Peyer's patch (tissue), 4 donors: ENCODE measurements around the gene PACRG. TPM values are rescaled to one million over a fixed set of nuclear protein-coding genes. Genes with fewer than 3 reads are reported as not detected.

ENCODE experiments used
- DNase-seq, 3 donors: peaks; one replicate each; pipeline ENCODE4 v3.0.0-alpha.2; 2017 to 2019
- H3K27ac ChIP-seq, 4 donors: fragments of 200-600 bp; sonication (generic); one replicate each; pipeline ENCODE4 v1.5.1; 2016 to 2019
- H3K27me3 ChIP-seq, 2 donors: fragments of 200-600 bp; sonication (generic); one replicate each; pipeline ENCODE4 v1.5.1; 2019
- H3K36me3 ChIP-seq, 3 donors: fragments of 200-600 bp; sonication (generic); one replicate each; pipeline ENCODE4 v1.5.1; 2016 to 2019
- H3K4me1 ChIP-seq, 4 donors: fragments of 200-600 bp; sonication (generic); one replicate each; pipeline ENCODE4 v1.5.1; 2016 to 2019
- H3K4me3 ChIP-seq, 4 donors: fragments of 200-600 bp; sonication (generic); 1 replicate in 3 of 4; 2 replicates in 1 of 4; pipeline ENCODE4 v1.5.1; 2016 to 2019; ENCODE audit warnings: mild to moderate bottlenecking in 1 of 4
- H3K9me3 ChIP-seq, 4 donors: fragments of 200-600 bp; sonication (generic); one replicate each; pipeline ENCODE4 v1.5.1; 2016 to 2019; ENCODE audit warnings: mild to moderate bottlenecking in 1 of 4
- POLR2A ChIP-seq, 2 donors: fragments of 450-650 bp; IDR thresholded peaks; one replicate each; pipeline ENCODE4 v1.5.1; 2017; ENCODE audit warnings: antibody characterized with exemption in 2 of 2, mild to moderate bottlenecking in 2 of 2, moderate library complexity in 2 of 2
- total RNA-seq, 4 donors: library from RNA; depleted of rRNA; stranded (reverse); fragments of >200 nt; gene quantifications; one replicate each; pipeline ENCODE4 v1.1.0, GENCODE V29; 2016
- TF ChIP-seq, protein P1 (sequence below), 6 experiments: fragments of 450-650 bp in 4 of 6; fragments of 200-600 bp in 2 of 6; sonication (generic) in 1 of 6; IDR thresholded peaks; one replicate each; pipeline ENCODE4 v1.5.1; 2017 to 2019; ENCODE audit warnings: antibody characterized with exemption in 6 of 6, mild to moderate bottlenecking in 3 of 6, moderate library complexity in 1 of 6

PACRG gene
- total RNA-seq, 4 donors from 2014 or later, result 0.76 to 2.5 TPM; not detected in 2

DNA sequence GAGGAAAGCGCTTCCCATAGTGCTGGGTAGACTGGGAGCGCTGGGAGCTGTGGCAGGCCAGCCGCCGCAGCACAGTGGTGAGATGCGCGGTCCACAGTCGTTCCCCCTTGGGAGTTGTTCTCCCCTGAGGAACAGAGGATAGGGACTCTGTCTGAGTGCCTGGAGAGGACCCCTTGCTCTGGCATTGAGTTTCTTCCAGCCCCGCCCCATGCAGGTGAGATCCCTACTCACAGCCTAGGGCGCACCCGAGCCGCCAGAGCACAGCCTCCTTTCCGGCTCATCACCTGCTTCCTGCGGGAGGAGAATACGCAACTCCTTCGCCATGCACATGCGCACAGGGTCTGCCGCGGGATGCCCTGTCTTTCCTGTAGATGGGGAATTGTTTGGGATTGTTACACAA is 140.6 kb downstream of the PACRG start:
- no peak for DNase-seq
- no peak overlapping the region for H3K27ac ChIP-seq
- TF ChIP-seq, protein P1, sequence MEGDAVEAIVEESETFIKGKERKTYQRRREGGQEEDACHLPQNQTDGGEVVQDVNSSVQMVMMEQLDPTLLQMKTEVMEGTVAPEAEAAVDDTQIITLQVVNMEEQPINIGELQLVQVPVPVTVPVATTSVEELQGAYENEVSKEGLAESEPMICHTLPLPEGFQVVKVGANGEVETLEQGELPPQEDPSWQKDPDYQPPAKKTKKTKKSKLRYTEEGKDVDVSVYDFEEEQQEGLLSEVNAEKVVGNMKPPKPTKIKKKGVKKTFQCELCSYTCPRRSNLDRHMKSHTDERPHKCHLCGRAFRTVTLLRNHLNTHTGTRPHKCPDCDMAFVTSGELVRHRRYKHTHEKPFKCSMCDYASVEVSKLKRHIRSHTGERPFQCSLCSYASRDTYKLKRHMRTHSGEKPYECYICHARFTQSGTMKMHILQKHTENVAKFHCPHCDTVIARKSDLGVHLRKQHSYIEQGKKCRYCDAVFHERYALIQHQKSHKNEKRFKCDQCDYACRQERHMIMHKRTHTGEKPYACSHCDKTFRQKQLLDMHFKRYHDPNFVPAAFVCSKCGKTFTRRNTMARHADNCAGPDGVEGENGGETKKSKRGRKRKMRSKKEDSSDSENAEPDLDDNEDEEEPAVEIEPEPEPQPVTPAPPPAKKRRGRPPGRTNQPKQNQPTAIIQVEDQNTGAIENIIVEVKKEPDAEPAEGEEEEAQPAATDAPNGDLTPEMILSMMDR (IDR thresholded peaks at IDR 0.05), result no peak
- TF ChIP-seq POLR2A (IDR thresholded peaks at IDR 0.05), result no peak
- no peaks in the 10 kb centered on the region for H3K27me3 ChIP-seq
- no peak overlapping the region for H3K4me3 ChIP-seq
- no peaks in the 10 kb centered on the region for H3K36me3 ChIP-seq
- no peaks in the 10 kb centered on the region for H3K9me3 ChIP-seq
- H3K4me1 ChIP-seq, result no peaks in the 10 kb centered on the region

DNA sequence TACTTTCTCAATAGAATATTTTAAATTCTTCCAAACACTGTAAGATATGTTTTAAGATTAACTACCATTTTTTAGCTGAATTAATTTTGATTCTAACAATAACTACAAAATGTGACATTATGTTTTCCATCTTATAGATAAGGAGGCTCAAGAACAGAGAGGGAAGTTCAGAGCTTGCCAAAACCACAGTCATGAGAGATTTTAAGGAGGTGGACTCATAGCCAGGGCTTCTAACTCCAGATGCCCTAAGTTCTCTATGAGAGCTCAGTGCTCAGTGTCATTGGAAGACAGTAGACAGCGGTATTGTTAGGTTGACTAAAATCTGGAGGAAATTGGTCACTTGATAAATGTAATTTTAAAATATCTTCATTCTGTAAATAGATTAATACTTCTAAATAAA is 144.2 kb downstream of the PACRG start:
- Histone ChIP-seq H3K9me3 (no peaks in the 10 kb centered on the region), H3K27ac (no peak overlapping the region), H3K36me3 (no peaks in the 10 kb centered on the region), H3K4me1 (no peaks in the 10 kb centered on the region), H3K4me3 (no peak overlapping the region), H3K27me3 (no peaks in the 10 kb centered on the region)
- TF ChIP-seq, protein P1 (IDR thresholded peaks at IDR 0.05), result no peak
- no peak for TF ChIP-seq POLR2A (IDR thresholded peaks at IDR 0.05)
- DNase-seq, result no peak

DNA sequence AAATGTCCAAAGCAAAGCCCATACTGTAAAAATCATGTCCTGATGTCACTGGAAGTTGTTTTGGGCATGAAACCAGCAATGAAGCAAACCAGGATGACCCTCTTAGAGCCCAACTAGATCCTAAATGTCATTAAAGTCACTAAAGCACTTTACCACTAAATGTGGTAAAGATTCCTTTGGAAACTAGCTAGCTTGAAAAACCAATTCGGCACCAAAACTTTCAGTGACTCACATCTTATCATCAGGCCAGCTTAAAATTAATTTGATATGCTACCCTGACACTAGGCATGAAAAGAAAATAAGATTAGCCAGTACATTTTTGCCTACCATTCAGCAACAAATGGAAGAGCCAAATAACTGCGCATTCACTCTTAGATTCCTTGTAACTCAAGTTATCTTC is 145.8 kb downstream of the PACRG start:
- no peaks in the 10 kb centered on the region for H3K9me3 ChIP-seq
- TF ChIP-seq, protein P1 (IDR thresholded peaks at IDR 0.05), result no peak
- TF ChIP-seq POLR2A (IDR thresholded peaks at IDR 0.05), result no peak
- no peaks in the 10 kb centered on the region for H3K36me3 ChIP-seq
- H3K27me3 ChIP-seq, result no peaks in the 10 kb centered on the region
- H3K4me1 ChIP-seq, result no peaks in the 10 kb centered on the region
- no peak overlapping the region for H3K27ac ChIP-seq
- H3K4me3 ChIP-seq, result no peak overlapping the region
- no peak for DNase-seq

DNA sequence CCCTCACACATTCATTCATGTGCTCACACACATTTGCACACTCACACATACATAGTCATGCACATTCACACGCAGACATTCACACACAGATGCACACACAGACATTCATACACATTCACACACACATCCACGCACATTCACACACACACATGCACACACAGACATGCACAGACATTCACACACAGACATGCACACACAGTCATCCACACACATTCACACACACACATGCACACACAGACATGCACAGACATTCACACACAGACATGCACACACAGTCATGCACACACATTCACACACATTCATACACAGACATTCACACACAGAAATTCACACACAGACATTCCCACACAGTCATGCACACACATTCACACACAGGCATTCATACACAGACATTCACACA is 147.3 kb downstream of the PACRG start:
- no peak for DNase-seq
- TF ChIP-seq POLR2A (IDR thresholded peaks at IDR 0.05), result no peak
- TF ChIP-seq, protein P1 (IDR thresholded peaks at IDR 0.05), result no peak
- Histone ChIP-seq H3K9me3 (no peaks in the 10 kb centered on the region), H3K36me3 (no peaks in the 10 kb centered on the region), H3K27me3 (no peaks in the 10 kb centered on the region), H3K4me3 (no peak overlapping the region), H3K4me1 (no peaks in the 10 kb centered on the region), H3K27ac (no peak overlapping the region)

DNA sequence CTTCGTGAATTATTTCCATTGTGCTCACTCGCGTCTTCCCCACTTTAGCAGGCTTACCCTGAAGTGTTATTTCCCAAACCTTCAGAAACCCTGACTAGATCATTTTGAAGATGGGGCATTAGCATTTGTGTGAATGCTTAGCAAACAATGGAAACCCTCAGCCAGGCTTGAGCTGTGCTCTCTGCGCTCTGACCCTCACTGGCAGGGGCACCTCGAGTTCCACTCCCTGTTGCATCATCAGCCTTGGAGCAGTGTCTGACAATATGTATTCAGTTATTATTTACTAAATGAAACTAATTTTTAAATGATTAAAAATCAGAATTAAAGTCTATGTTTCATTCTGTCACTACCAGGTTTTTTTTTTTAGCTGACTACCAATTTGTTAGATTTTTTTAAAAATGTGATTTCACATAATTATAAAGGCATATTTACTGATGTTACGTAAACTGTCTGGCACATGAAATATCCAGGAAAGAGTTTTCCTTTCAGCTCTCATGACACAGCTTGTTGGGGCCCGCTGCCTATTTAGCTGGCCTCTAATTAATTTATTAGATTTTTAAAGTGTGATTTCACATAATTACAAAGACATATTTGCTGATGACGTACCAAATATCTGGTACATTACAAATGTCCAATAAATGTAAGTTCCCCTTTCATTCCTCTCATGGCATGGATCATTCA is 155.2 kb downstream of the PACRG start:
- DNase-seq, result no peak

More for the DNA sequence above, 155.2 kb downstream of the PACRG start:
- H3K9me3 ChIP-seq, result peaks cover 0 to 3% (median 0%) of the 10 kb centered on the region in 4 donors
- no peaks in the 10 kb centered on the region for H3K4me1 ChIP-seq
- H3K4me3 ChIP-seq, result no peak overlapping the region
- TF ChIP-seq, protein P1 (IDR thresholded peaks at IDR 0.05), result no peak
- TF ChIP-seq POLR2A (IDR thresholded peaks at IDR 0.05), result no peak
- no peak overlapping the region for H3K27ac ChIP-seq
- H3K36me3 ChIP-seq, result no peaks in the 10 kb centered on the region
- no peaks in the 10 kb centered on the region for H3K27me3 ChIP-seq
